ENCODE data around the gene FHOD3. TPM values are rescaled to one million over a fixed set of nuclear protein-coding genes. Genes with fewer than 3 reads are reported as not detected.

Gene FHOD3
- total RNA-seq, 8 experiments from 2014 or later = 1.2 to 36.1 (median 21.8) TPM

DNA sequence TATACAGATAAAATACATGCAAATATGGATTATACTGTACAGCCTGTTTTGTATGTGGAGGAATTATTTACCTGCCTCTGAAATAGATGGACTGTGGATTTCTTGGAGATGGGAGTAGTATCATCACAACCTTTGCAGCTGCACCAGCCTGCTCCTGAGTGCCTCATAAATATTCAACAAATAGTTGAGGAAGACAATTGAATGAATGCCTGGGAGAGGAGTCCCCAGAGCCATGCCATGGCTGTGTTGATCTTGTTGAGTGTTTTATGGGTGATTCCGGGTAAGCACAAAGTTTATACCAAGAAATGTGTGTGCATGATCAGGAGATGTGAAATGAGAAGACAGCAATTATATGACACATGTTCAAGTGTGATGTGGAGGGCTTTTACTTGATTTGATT lies 225.0 kb downstream of the FHOD3 start:
- in situ Hi-C loops (cut with MboI; ENCODE audit: low pct_unique_long_range_greater_than_20kb in 2 of 9, low sequenced_read_pairs in 9 of 9, unreplicated experiment in 9 of 9) = no loop called here
- peak in 5 of 8 experiments; percentile 41 to 64 (median 44) for ATAC-seq (replicated peaks in 6 of 8)
- H3K27ac ChIP-seq = no peak overlapping the region

DNA sequence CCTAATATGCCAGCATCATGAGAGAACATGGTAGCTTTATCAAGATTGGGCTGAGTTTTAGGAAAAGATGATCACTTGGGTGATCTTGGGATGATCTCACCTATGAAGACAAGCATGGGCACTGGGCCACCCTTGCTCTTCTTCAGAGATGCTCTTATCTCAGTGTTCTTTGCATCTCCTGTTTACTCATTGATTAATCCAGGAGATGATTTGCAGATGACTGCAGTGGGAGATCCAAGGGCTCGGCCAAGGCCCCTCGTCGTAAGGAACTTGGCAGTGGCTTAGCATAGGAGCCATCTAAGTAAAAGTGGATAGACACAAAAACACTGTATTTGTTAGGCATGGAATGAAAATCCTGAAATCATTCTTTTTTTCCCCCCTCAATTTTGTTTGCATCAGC lies 228.4 kb downstream of the FHOD3 start:
- Histone ChIP-seq H3K4me3 (no peak overlapping the region), H3K27ac (no peak overlapping the region), H3K4me1 (replicated peaks in 1 of 2) (peaks cover 0 to 8% of the 10 kb centered on the region in 2 donors)
- in situ Hi-C loops (cut with MboI; ENCODE audit: low pct_unique_long_range_greater_than_20kb in 2 of 9, low sequenced_read_pairs in 9 of 9, unreplicated experiment in 9 of 9) = no loop called here
- WGBS, 10 experiments = 79 to 100% (median 100%) methylated on average over 1 to 3 of the region's 3 CpGs; no CpG with 5 or more reads in 3 of the 10 experiments
- ATAC-seq (replicated peaks in 6 of 8) = no peak

More for the DNA sequence above, 225.0 kb downstream of the FHOD3 start:
- no peak overlapping the region for H3K4me3 ChIP-seq
- WGBS, 10 experiments = 38 to 100% (median 51%) methylated on average over 1 of the region's 1 CpG; no CpG with 5 or more reads in 4 of the 10 experiments
- H3K4me1 ChIP-seq (replicated peaks in 1 of 2) = peaks cover 0 to 8% of the 10 kb centered on the region in 2 donors

DNA sequence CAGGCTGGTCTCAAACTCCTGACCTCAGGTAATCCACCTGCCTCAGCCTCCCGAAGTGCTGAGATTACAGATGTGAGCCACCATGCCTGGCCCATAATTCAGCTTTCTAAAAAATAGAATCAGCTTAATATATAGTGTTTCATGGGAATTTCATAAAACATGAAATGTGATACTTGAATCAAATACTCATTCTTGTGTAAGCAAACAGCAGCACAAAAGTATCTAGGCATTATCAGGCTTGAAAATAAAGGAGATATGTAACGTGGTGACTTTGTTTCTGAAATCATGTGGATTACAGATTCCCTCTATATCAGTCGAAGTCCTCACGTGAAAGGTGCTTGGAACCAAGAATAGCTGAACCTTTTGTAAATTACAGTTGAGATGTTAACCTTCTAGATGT lies 229.1 kb downstream of the FHOD3 start:
- no peak overlapping the region for H3K4me3 ChIP-seq
- 14 to 100% (median 88%) methylated on average over 1 to 4 of the region's 4 CpGs; no CpG with 5 or more reads in 2 of the 10 experiments for WGBS, 10 experiments
- ATAC-seq (replicated peaks in 6 of 8) = no peak

DNA sequence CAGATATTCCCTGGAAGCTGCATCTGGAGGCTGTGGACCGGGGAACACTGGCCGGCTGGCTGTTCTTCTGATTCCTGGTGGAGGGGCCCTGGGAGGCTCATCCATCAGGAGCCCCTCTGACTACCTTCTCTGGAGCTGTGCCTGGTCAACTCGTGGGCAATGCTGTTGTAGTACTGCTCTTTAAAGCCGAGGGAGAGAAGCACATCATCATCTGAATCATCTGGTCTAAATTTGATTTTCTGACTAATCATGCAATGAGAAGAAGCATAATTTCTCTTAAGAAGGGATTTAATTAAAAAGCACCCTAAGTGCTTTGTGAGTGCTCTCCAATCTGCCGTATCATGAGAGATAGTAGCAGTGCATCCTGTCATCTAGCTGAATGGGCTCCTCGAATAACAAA lies 229.5 kb downstream of the FHOD3 start:
- 54 to 100% (median 81%) methylated on average over 1 to 6 of the region's 6 CpGs; no CpG with 5 or more reads in 2 of the 10 experiments for WGBS, 10 experiments
- in situ Hi-C loops (cut with MboI; ENCODE audit: low pct_unique_long_range_greater_than_20kb in 2 of 9, low sequenced_read_pairs in 9 of 9, unreplicated experiment in 9 of 9) = no loop called here
- no peak overlapping the region for H3K27ac ChIP-seq
- peaks cover 0 to 8% of the 10 kb centered on the region in 2 donors for H3K4me1 ChIP-seq (replicated peaks in 1 of 2)
- peak in 2 of 8 experiments; percentile 58 to 91 for ATAC-seq (replicated peaks in 6 of 8)
- H3K4me3 ChIP-seq = no peak overlapping the region

More for the DNA sequence above, 229.1 kb downstream of the FHOD3 start:
- H3K27ac ChIP-seq = no peak overlapping the region
- in situ Hi-C loops (cut with MboI; ENCODE audit: low pct_unique_long_range_greater_than_20kb in 2 of 9, low sequenced_read_pairs in 9 of 9, unreplicated experiment in 9 of 9) = no loop called here
- H3K4me1 ChIP-seq (replicated peaks in 1 of 2) = peaks cover 0 to 8% of the 10 kb centered on the region in 2 donors

DNA sequence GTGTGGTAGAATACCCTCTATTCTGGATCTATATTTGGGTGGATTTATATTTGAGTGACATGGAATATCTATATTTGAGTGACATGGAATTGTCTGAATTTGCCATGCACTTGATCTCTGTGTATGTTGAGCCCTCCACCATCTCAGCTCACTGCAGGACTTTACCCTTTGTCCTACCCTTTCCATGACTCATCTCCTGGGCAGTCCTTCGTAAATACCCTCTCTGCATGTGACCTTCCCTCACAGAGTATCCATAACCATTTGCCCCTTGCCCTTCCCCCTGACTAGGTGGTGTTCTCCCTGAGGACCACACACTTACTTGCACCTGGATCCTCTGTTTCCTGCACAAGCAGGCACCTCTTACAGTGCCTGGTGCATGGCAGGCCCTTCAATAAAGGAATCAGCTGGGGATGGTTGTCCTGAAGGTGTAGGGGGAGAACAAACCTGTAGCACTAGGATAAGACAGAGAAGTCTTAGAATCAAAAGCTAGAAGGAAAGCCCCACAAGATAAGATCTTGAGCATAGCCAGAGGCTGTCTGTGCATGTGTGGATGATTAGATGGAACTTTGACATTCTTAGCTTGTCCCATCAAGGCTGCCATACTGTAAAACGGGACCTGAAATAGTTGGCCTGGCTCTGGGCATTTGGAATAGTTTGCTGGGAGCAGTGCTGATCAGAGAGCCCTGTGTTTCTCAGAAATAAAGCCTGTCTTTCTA lies 230.4 kb downstream of the FHOD3 start:
- H3K4me1 ChIP-seq (replicated peaks in 1 of 2) = peaks cover 0 to 2% of the 10 kb centered on the region in 2 donors
- in situ Hi-C loops (cut with MboI; ENCODE audit: low pct_unique_long_range_greater_than_20kb in 2 of 9, low sequenced_read_pairs in 9 of 9, unreplicated experiment in 9 of 9) = no loop called here
- 0 to 100% (median 88%) methylated on average over 1 to 2 of the region's 2 CpGs; no CpG with 5 or more reads in 3 of the 10 experiments for WGBS, 10 experiments
- no peak for ATAC-seq (replicated peaks in 6 of 8)
- no peak overlapping the region for H3K4me3 ChIP-seq
- no peak overlapping the region for H3K27ac ChIP-seq

DNA sequence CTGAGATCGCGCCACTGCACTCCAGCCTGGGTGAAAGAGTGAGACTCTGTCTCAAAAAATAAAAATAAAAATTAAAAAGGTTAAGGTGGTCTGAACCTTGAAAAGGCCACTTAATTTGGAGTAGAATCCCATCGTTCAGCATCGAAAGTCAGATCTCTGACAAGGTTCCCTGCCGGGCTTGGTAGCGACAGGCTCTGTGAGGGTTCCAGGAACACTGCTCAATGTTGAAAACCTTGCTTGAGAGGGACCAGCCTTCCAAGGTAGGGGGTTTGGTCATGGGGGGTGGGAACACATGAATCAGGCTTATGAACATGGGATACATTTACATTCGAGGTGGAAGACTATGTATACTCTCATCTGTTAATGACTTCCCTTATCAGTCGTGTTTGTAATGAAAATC lies 232.2 kb downstream of the FHOD3 start:
- Histone ChIP-seq H3K27ac (no peak overlapping the region), H3K4me3 (no peak overlapping the region), H3K4me1 (replicated peaks in 1 of 2) (no peaks in the 10 kb centered on the region)
- in situ Hi-C loops (cut with MboI; ENCODE audit: low pct_unique_long_range_greater_than_20kb in 2 of 9, low sequenced_read_pairs in 9 of 9, unreplicated experiment in 9 of 9) = no loop called here
- ATAC-seq (replicated peaks in 6 of 8) = no peak
- 60 to 100% (median 90%) methylated on average over 1 to 6 of the region's 8 CpGs; no CpG with 5 or more reads in 3 of the 10 experiments for WGBS, 10 experiments

DNA sequence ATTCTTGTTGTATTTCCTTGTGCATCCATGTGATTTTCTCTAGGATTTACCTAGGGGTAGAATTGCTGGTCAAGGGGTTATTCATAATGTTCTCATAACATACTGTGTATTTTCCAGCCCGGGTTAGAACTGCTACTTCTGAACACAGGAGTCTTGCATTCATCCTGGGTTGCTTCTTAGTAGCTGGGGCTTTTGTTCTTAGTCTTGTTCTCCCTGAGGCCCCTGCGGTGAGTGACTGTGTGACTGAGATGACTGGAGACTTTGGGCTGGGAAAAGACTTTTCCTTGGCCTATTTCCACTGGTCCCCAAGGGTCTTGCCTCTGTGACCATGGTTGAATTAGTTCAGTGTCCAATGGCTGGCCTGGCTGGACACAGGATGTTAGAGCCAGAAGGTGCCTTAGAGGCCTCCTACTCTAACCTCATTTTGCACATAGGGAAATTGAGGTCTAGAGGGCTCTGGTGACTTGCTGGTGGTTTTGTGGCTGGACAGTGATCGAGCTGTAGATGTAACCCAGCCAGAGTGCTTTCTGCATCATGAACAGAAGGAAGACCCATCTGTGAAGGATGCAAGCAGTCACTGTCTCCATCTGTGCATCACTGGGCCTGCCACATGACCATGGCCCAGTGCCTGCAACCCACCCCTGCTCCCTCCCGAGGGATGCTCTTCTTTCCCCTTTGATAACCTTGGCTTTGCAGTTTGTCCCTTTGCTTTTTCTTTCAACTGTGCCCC lies 233.3 kb downstream of the FHOD3 start:
- WGBS, 10 experiments = 41 to 100% (median 90%) methylated on average over 1 to 3 of the region's 4 CpGs; no CpG with 5 or more reads in 3 of the 10 experiments
- no peaks in the 10 kb centered on the region for H3K4me1 ChIP-seq (replicated peaks in 1 of 2)
- ATAC-seq (replicated peaks in 6 of 8) = no peak
- in situ Hi-C loops (cut with MboI; ENCODE audit: low pct_unique_long_range_greater_than_20kb in 2 of 9, low sequenced_read_pairs in 9 of 9, unreplicated experiment in 9 of 9) = no loop called here
- H3K4me3 ChIP-seq = no peak overlapping the region
- no peak overlapping the region for H3K27ac ChIP-seq

DNA sequence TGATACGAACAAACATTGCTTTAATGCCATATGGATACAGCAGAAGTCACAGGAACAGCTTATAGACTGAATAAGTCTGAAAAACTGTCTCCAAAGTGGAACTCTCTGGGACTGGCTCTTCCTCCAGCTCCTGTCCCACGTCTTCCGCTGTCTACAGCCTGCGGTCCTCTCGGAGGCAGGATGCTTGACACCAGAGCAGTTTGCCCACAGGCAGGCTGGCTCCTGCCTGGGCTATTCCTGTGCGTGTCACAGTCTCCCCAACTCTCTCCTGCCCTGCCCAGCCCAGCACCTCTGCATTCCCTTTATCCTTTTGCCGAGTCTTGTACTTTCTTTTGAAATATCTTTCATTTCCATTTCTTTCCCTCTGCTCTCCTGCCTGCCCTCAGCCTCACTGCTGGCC lies 234.1 kb downstream of the FHOD3 start:
- ATAC-seq (replicated peaks in 6 of 8) = no peak
- H3K4me1 ChIP-seq (replicated peaks in 1 of 2) = no peaks in the 10 kb centered on the region
- no peak overlapping the region for H3K4me3 ChIP-seq
- no peak overlapping the region for H3K27ac ChIP-seq
- in situ Hi-C loops (cut with MboI; ENCODE audit: low pct_unique_long_range_greater_than_20kb in 2 of 9, low sequenced_read_pairs in 9 of 9, unreplicated experiment in 9 of 9) = no loop called here
- WGBS, 10 experiments = 80 to 100% (median 83%) methylated on average over 1 to 6 of the region's 7 CpGs; no CpG with 5 or more reads in 5 of the 10 experiments

DNA sequence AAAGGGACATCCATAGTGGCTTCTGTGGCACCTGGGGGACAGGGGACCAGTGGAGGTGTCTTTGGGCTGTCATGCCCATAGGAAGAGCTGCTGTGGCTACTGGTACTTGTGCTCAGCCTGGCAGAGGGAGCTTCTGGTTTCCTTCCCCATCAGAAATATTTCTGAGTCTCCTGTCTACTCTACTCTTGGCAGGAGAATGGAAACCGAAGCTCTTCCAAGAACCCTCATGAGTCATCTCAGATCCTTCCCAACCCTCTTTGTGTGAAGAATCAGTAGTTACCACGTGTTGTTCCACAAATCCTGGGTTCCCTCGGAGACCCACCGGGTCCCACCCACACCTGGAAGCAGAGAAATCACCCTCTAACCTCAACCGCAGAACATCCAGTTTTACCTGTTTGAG lies 234.9 kb downstream of the FHOD3 start:
- 40 to 100% (median 87%) methylated on average over 1 to 5 of the region's 5 CpGs; no CpG with 5 or more reads in 4 of the 10 experiments for WGBS, 10 experiments
- no peaks in the 10 kb centered on the region for H3K4me1 ChIP-seq (replicated peaks in 1 of 2)
- ATAC-seq (replicated peaks in 6 of 8) = peak in 2 of 8 experiments; percentile 59 to 80
- no peak overlapping the region for H3K4me3 ChIP-seq
- no peak overlapping the region for H3K27ac ChIP-seq
- in situ Hi-C loops (cut with MboI; ENCODE audit: low pct_unique_long_range_greater_than_20kb in 2 of 9, low sequenced_read_pairs in 9 of 9, unreplicated experiment in 9 of 9) = no loop called here

DNA sequence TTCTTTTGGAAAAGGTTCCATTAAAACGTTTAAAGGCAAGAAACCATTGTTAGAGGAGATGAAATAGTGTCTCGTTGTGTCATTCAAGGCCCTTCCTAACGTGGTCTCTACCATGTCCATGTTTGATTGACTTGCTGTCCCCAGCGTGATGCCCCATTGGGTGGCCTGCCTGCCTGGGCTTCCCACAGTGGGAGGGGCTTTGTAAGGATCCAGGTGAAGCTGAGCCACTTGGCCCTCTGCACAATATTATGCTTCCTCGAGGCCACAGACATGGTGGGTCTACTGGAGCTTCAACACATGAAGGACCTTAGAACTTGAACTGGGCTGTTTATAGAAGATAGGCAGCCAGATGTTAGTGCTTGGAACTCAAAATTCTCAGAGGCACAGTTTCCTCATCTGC lies 235.3 kb downstream of the FHOD3 start:
- in situ Hi-C loops (cut with MboI; ENCODE audit: low pct_unique_long_range_greater_than_20kb in 2 of 9, low sequenced_read_pairs in 9 of 9, unreplicated experiment in 9 of 9) = no loop called here
- Histone ChIP-seq H3K27ac (no peak overlapping the region), H3K4me3 (no peak overlapping the region), H3K4me1 (replicated peaks in 1 of 2) (no peaks in the 10 kb centered on the region)
- no peak for ATAC-seq (replicated peaks in 6 of 8)
- 47 to 100% (median 95%) methylated on average over 1 to 5 of the region's 5 CpGs; no CpG with 5 or more reads in 5 of the 10 experiments for WGBS, 10 experiments

DNA sequence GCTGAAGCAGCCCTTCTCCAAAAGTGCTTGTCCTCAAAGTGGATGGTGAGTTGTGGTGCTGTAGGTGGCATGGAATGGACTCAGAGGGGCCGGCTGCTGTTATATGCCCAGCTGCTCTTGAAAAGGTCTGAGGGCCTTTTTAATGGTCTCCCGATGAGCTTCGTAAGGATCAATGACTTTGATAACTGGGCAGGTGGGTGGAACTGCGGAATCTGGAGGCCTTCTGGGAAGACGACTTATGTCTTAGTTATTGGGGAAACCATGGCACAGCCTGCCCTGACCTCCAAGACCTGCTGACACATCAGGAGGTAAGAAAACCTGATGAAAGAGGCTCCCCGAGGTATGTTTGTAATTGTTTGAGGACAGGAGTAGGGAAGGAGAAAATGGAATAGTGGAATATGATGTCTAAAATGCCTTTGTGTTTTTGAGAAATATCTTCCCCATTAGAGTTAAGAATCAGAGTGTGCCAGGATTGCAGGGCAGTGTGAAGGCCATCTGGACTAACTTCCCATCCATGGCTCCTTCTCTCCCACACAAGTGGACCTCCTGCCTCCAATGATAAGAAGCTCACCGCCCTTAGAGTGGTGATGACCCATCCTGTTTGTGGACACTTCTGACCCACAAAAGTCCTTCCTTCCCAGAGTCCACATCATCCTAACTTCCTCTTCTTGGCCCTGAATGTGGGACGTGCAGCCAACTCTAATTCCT lies 236.1 kb downstream of the FHOD3 start:
- Histone ChIP-seq H3K27ac (no peak overlapping the region), H3K4me3 (no peak overlapping the region), H3K4me1 (replicated peaks in 1 of 2) (no peaks in the 10 kb centered on the region)
- ATAC-seq (replicated peaks in 6 of 8) = no peak
- in situ Hi-C loops (cut with MboI; ENCODE audit: low pct_unique_long_range_greater_than_20kb in 2 of 9, low sequenced_read_pairs in 9 of 9, unreplicated experiment in 9 of 9) = no loop called here
- 77 to 100% (median 100%) methylated on average over 1 to 6 of the region's 8 CpGs; no CpG with 5 or more reads in 1 of the 10 experiments for WGBS, 10 experiments

DNA sequence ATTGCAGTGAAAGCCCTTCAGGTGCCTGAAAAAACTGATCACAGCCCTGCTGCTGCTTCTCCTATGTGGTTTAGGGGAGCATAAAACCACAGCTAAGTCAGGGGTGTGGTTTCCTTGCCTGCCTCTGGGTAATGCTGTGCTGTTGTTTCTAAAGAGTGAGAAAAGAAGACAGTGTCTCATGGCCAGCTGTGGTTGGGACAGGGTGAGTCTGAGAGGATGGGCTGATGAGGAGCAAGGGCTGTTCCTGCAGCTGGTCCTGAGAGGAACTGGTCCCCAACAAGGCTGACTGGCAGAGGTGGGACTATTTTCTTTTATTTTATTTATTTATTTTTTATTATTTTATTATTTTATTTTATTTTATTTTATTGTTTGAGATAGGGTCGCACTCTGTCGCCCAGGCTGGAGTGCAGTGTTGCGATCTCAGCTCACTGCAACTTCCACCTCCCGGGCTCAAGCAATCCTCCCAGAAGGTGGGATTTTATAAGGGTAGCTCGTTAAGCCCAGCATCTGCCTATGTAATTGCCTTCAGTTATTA lies 236.7 kb downstream of the FHOD3 start:
- Histone ChIP-seq H3K4me3 (no peak overlapping the region), H3K4me1 (replicated peaks in 1 of 2) (no peaks in the 10 kb centered on the region), H3K27ac (no peak overlapping the region)
- ATAC-seq (replicated peaks in 6 of 8) = peak in 2 of 8 experiments; percentile 72 to 89
- 69 to 93% (median 84%) methylated on average over 2 to 5 of the region's 5 CpGs for WGBS, 10 experiments
- in situ Hi-C loops (cut with MboI; ENCODE audit: low pct_unique_long_range_greater_than_20kb in 2 of 9, low sequenced_read_pairs in 9 of 9, unreplicated experiment in 9 of 9) = no loop called here
